H1 (cell line): Measurements from ENCODE around the gene GPC6. TPM values are rescaled to one million over a fixed set of nuclear protein-coding genes. Genes with fewer than 3 reads are reported as not detected.

Source experiments
- GABPA ChIP-seq: IDR thresholded peaks from 2 replicates; pipeline ENCODE4 v1.6.1; 2011; ENCODE audit warnings: mild to moderate bottlenecking, low read length, moderate library complexity, borderline replicate concordance; ENCODE audit not compliant: insufficient read depth
- TAF1 ChIP-seq: IDR thresholded peaks from 2 replicates; pipeline ENCODE4 v1.6.1; 2011; ENCODE audit warnings: mild to moderate bottlenecking, low read depth, low read length
- polyA plus RNA-seq, 7 experiments: library from polyadenylated mRNA; depleted of rRNA in 3 of 7; stranded (reverse) in 5 of 7; unstranded in 2 of 7; fragments of >200 nt in 5 of 7; fragments of 200-250 nt in 2 of 7; gene quantifications; 1 replicate in 5 of 7; 2 replicates in 1 of 7; 4 replicates in 1 of 7; pipeline versions ENCODE4 v1.2.1 to v1.2.3, GENCODE V29; 2011 to 2013; ENCODE audit warnings: missing spikeins in 2 of 7, mixed read lengths in 2 of 7
- total RNA-seq: library from RNA; stranded (reverse); fragmentation: NEBNext Ultra II Directional; extraction: Animal tissue kit (Norgen Biotek cat#: 25700); gene quantifications from 2 replicates; pipeline ENCODE4 v1.2.1, GENCODE V29; 2021

Gene GPC6
- total and polyA plus RNA-seq, 2 of the 8 experiments (the other 6 are each of a cell fraction or from before 2014, with no cell fraction given): 5.4 to 12.0 TPM

DNA sequence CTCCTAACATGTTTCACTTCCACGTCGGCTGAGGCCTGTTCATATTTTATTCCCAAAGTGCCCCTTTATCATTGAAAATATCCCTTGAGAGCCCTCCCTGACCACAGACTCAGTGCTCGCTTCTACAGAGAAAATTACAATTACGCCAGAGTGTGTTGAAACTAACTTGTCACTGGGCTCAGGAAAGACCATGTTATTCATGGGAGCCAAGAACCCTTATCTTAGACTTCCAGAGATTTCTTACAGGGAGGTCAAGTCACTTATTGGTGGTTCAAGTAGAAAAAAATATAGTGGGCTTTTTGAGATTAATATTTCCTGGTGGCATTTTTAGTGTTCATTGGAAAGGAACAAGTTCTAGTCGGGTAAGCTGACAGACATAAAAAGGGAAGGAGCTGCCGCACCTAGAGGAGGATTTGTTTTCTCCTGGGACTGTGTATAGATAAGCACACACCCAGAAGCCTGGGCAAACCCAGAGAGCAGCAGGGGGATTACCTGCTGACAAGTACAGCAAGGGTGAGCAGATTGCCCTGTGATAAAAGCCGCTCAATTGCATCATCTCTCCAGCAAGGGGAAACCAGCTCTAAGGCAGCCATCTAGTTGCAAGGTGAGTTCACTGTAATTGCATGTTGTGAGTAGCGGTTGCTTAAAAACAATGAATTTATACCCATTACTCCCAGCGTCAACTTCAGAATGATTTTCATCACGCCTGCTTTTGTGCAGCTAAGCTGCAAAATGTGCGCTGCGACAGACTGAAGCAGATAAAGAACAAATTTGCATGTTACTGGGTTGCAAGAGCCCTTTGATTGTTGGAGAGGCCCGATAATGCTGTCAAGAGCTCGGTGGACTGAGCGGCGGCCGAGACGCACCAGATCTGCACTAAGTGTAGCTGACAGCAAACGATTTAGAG is 1206.7 kb downstream of the GPC6 start (continued):
- TF ChIP-seq GABPA (no peak), TAF1 (no peak)
- TF ChIP-seq, all 59 proteins: peak for 4
